GM13976 (cell line): ENCODE data around the gene DSCAM.

Experiments used
- DNase-seq: peaks from one replicate; pipeline ENCODE4 v3.0.0; 2012; ENCODE audit warnings: low spot score
- in situ Hi-C: fragments of 300-500 bp; cut with MboI; formaldehyde crosslinking; loops from one replicate; pipeline ENCODE4 v1.12.0; 2022; ENCODE audit warnings: low sequenced_read_pairs, mixed read lengths, inconsistent platforms; ENCODE audit not compliant: unreplicated experiment
- TF ChIP-seq, protein P1 (sequence below): IDR thresholded peaks from 2 replicates; pipeline ENCODE4 v1.5.1; 2012; ENCODE audit warnings: borderline replicate concordance, mild to moderate bottlenecking; ENCODE audit not compliant: insufficient read depth; ENCODE audit errors: extremely low read depth, missing control alignments, control extremely low read depth

Gene DSCAM

DNA sequence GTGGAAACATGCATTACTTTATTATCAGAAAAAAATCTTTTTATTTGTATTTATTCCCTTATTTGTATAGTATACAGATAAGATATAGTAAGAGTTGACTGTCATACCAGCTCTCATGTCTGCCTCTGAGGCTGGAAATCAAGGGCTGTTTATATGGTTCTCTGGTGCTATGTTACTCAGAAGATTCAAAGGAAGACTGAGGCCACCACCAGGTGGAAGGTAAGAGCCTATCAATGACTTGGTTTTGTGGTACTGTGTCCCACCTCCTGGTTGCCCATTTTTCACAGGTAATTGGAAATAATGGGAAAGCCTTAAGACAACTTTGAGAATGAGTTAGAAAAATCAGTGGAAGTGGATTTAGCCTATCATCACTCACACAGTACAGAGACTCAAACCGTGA is 342.1 kb downstream of the DSCAM start:
- in situ Hi-C loops = no loop called here
- no peak for DNase-seq
- TF ChIP-seq, protein P1, sequence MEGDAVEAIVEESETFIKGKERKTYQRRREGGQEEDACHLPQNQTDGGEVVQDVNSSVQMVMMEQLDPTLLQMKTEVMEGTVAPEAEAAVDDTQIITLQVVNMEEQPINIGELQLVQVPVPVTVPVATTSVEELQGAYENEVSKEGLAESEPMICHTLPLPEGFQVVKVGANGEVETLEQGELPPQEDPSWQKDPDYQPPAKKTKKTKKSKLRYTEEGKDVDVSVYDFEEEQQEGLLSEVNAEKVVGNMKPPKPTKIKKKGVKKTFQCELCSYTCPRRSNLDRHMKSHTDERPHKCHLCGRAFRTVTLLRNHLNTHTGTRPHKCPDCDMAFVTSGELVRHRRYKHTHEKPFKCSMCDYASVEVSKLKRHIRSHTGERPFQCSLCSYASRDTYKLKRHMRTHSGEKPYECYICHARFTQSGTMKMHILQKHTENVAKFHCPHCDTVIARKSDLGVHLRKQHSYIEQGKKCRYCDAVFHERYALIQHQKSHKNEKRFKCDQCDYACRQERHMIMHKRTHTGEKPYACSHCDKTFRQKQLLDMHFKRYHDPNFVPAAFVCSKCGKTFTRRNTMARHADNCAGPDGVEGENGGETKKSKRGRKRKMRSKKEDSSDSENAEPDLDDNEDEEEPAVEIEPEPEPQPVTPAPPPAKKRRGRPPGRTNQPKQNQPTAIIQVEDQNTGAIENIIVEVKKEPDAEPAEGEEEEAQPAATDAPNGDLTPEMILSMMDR = no peak

DNA sequence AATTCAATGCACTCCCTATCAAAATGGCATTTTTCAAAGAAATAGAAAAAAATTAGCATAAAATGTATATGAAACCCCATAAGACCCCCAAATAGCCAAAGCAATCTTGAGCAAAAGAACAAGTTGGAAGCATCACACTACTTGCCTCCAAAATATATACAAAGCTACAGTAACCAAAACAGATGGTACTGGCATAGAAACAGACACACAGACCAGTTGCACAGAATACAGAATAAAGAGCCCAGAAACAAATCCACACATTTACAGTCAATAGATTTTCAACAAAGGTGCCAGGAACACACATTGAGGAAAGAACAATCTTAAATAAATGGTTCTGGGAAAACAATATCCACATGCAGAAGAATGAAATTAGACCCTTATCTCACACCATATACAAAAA is 350.8 kb downstream of the DSCAM start:
- TF ChIP-seq, protein P1 = no peak
- in situ Hi-C loops = no loop called here
- no peak for DNase-seq

DNA sequence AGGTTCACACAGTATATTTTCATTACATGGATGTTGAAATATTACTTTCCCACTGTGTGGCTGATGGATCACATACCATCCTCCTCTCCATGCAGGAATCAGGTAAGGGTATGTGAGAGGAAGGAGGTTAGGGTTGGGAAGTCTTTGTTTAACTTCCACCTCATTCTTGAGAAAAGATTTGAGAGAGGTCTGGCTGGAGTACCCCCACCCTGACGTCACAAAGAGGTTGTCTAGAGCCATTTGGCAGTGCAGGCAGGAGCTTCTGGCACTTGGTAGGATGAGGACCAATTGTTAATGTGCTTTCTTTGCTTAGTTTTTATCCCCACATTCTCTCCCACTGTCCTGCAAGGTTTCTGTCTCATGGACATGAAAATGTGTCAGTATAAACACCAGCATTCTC is 356.6 kb downstream of the DSCAM start:
- in situ Hi-C loops = no loop called here
- TF ChIP-seq, protein P1 = no peak
- DNase-seq = no peak

DNA sequence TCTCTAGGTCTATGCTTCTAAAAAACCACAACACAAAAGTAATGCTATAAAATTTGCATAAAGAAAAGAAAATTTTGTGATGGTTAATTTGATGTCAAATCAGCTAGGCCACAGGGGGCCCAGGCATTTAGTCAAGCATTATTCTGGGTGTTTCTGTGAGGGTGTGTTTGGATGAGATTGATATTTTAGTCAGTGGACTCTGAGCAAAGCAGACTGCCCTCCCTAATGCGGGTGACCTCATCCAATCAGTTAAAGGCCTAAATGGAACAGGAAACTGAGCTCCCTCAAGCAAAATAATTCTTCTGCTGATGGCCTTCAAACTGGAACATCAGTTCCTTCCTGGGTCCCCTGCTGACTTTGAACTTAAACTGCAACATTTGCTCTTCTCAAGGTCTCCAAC is 358.0 kb downstream of the DSCAM start:
- in situ Hi-C loops = no loop called here
- no peak for DNase-seq

DNA sequence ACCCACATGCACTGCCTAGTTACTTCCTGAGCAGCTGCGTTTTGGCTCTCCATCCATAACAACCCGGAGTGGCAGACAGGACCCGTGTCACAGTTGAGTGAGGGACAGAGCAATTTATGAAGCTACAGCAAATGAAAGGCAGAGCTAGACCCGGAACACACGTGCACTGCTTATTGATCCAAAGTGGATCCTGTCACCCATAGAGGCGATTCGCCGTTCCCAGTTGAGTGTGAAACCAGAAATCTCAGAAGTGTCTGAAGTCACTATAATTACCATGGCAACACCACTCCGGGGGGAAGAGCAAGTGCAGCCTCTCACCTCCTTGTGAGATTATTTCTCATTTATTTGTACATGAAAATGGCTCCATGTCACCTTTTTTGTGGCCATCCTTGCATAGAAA is 365.2 kb downstream of the DSCAM start:
- DNase-seq = no peak
- in situ Hi-C loops = no loop called here
- TF ChIP-seq, protein P1 = no peak

More for the DNA sequence above, 358.0 kb downstream of the DSCAM start:
- TF ChIP-seq, protein P1 = no peak

DNA sequence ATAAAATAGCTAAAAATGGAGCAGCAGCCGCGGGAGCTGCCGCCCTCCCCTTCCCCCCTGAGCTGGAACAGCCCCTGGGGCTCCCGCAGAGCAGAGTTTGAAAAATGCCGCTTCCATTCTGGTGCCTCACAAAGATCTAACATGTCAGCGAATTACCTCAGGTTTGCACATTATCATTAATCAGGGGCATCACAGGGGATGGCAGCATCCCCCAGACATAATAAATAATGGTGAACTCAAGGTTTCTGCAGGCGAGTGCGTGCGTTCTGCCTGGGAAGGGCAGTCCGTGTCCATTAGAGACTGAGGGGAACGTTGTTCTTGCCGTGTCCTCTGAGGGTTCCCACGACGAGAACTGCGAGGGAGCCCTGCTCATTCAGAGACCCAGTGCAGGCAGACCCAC is 372.4 kb downstream of the DSCAM start:
- DNase-seq = no peak
- TF ChIP-seq, protein P1 = no peak
- in situ Hi-C loops = no loop called here

DNA sequence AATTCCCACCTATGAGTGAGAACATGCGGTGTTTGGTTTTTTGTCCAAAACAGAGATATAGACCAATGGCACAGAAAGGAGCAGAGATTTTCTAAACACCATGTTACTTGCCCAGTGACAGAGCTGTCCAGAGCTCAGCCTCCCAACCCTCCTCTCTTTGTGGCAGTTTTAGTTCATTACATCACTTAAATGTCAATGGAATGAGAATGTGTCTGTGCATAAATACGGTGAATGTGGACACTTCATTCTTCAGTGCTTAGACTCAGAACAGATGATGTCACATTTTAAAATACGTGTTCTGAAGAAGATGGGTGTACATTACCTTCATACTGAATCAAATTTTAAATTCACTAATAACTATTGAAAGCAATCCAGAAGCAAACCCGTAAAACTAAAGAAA is 374.9 kb downstream of the DSCAM start:
- in situ Hi-C loops = no loop called here
- TF ChIP-seq, protein P1 = no peak
- no peak for DNase-seq
